Measurements from ENCODE around the gene PIGC.

DNA sequence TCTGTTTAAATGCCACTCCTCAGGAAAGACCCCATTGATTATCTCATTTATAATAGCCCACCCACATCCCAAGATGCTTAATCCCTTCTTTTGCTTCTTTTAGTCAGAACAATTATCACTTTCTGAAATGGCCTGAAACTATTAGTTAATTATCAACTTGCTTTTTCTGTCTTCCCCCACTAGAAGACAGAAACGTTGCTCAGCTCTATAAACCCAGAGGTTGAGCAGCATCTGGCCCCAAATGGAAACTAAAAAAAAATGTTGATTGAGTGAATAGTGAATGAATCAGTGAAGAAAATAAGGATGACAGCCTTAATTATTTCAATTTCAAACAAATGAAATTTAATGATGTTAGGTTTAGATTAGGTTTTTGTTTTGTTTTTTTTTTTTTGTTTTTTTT lies 38.2 kb upstream of the PIGC start:
- no peak for TF ChIP-seq CTCF (IDR thresholded peaks at IDR 0.05)
- no peak for TF ChIP-seq POLR2A (IDR thresholded peaks at IDR 0.05)

All from uterus (tissue), 2 donors.